ENCODE measurements around the gene GUCY1B1.

DNA sequence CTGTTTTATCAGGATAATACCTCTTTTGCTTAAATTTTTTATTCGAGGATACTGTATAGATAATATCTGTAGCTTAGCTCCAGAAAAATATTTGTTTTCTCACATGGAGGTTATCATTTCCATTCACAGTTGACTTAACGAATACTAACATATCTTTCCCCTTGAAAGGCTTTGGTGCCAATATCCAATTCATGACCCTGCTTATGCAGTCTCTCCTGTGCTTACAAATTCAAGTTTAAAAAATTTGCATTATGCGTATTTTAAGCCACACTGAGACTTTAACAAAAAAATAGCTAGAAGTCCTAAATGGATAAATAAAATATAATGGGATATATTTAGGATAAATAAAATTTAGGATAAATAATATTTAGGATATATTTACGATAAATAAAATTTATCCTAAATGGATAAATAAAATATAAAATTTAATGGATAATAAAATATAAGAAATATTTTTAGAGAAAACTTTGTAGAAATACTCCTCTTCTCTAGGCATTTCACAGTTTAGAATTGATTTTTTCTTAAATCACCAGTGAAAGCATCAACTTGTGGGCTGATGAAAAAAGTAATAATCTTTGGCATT is 22.5 kb downstream of the GUCY1B1 start:
- TF ChIP-seq POLR2AphosphoS5 (IDR thresholded peaks at IDR 0.05) (no peak), POLR2A (IDR thresholded peaks at IDR 0.05) (no peak), EP300 (IDR thresholded peaks at IDR 0.05) (no peak)
- TF ChIP-seq, protein P1, sequence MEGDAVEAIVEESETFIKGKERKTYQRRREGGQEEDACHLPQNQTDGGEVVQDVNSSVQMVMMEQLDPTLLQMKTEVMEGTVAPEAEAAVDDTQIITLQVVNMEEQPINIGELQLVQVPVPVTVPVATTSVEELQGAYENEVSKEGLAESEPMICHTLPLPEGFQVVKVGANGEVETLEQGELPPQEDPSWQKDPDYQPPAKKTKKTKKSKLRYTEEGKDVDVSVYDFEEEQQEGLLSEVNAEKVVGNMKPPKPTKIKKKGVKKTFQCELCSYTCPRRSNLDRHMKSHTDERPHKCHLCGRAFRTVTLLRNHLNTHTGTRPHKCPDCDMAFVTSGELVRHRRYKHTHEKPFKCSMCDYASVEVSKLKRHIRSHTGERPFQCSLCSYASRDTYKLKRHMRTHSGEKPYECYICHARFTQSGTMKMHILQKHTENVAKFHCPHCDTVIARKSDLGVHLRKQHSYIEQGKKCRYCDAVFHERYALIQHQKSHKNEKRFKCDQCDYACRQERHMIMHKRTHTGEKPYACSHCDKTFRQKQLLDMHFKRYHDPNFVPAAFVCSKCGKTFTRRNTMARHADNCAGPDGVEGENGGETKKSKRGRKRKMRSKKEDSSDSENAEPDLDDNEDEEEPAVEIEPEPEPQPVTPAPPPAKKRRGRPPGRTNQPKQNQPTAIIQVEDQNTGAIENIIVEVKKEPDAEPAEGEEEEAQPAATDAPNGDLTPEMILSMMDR (IDR thresholded peaks at IDR 0.05), result no peak
